CD4-positive, CD25-positive, alpha-beta regulatory T cell (primary cell): ENCODE data around the gene CD2AP. TPM values are rescaled to one million over a fixed set of nuclear protein-coding genes. Genes with fewer than 3 reads are reported as not detected.

Source experiments
- ATAC-seq, 2 donors: fragments of 150-1000 bp; cut with Tn5 transposase; one replicate each; pipeline ENCODE4 v1.10.0; 2021; ENCODE audit warnings: low read depth in 2 of 2, moderate number of reproducible peaks in 2 of 2, moderate library complexity in 1 of 2
- DNase-seq, 3 donors: peaks; one replicate each; pipeline versions ENCODE4 v3.0.0 to v3.0.0-alpha.2; 2012 to 2022; ENCODE audit warnings: mixed read lengths in 1 of 3
- H3K27ac ChIP-seq: one replicate; pipeline ENCODE4 v1.7.0; 2013; ENCODE audit warnings: mild to moderate bottlenecking, low read length; ENCODE audit not compliant: insufficient read depth, poor library complexity, severe bottlenecking
- H3K27me3 ChIP-seq: one replicate; pipeline ENCODE4 v1.7.0; 2013; ENCODE audit warnings: low read length; ENCODE audit not compliant: control insufficient read depth, insufficient read depth
- H3K36me3 ChIP-seq: one replicate; pipeline ENCODE4 v1.7.0; 2013; ENCODE audit warnings: mild to moderate bottlenecking, low read length, moderate library complexity; ENCODE audit not compliant: control insufficient read depth, insufficient read depth
- H3K4me1 ChIP-seq: 2 replicates; pipeline ENCODE4 v1.7.0; 2013; ENCODE audit warnings: mild to moderate bottlenecking, low read length; ENCODE audit not compliant: insufficient read depth, control insufficient read depth, poor library complexity, severe bottlenecking
- H3K4me3 ChIP-seq: one replicate; pipeline ENCODE4 v1.7.0; 2013; ENCODE audit warnings: low read depth, mild to moderate bottlenecking, low read length, moderate library complexity
- H3K9me3 ChIP-seq, 2 experiments: 1 replicate in 1 of 2; 2 replicates in 1 of 2; pipeline ENCODE4 v1.7.0; 2013; ENCODE audit warnings: low read length in 2 of 2, mild to moderate bottlenecking in 1 of 2, moderate library complexity in 1 of 2; ENCODE audit not compliant: control insufficient read depth in 2 of 2
- H3K27ac Mint-ChIP-seq, 3 donors: one replicate each; pipeline ENCODE4 v1.8.0; 2020 to 2022; ENCODE audit warnings: mild to moderate bottlenecking in 3 of 3, mixed read lengths in 3 of 3, moderate library complexity in 2 of 3
- H3K27me3 Mint-ChIP-seq: one replicate; pipeline ENCODE4 v1.8.0; 2022; ENCODE audit warnings: mild to moderate bottlenecking, mixed read lengths
- H3K36me3 Mint-ChIP-seq: one replicate; pipeline ENCODE4 v1.8.0; 2020; ENCODE audit warnings: mixed read lengths
- H3K4me1 Mint-ChIP-seq, 4 donors: one replicate each; pipeline ENCODE4 v1.8.0; 2020 to 2022; ENCODE audit warnings: mixed read lengths in 4 of 4, mild to moderate bottlenecking in 1 of 4
- H3K4me3 Mint-ChIP-seq, 4 donors: one replicate each; pipeline ENCODE4 v1.8.0; 2020 to 2022; ENCODE audit warnings: mild to moderate bottlenecking in 4 of 4, mixed read lengths in 4 of 4, moderate library complexity in 3 of 4
- H3K9me3 Mint-ChIP-seq, 7 donors: one replicate each; pipeline ENCODE4 v1.8.0; 2020 to 2022; ENCODE audit warnings: mixed read lengths in 7 of 7, mild to moderate bottlenecking in 3 of 7, moderate library complexity in 2 of 7
- polyA plus RNA-seq, 4 donors: library from polyadenylated mRNA; unstranded; fragments of 300-500 nt; fragmentation: Illumina TruSeq; gene quantifications; one replicate each; pipeline ENCODE4 v1.2.3, GENCODE V29; 2021
- total RNA-seq: library from RNA; stranded (reverse); gene quantifications from one replicate; pipeline ENCODE4 v1.2.3, GENCODE V29; 2022

The CD2AP gene
- total and polyA plus RNA-seq, 5 donors from 2014 or later = 4.0 to 30.5 (median 6.5) TPM

GRCh38 chr6:47579040-47579439 lies 101.5 kb downstream of the CD2AP start:
- peaks cover 29% of the 10 kb centered on the region for H3K36me3 Mint-ChIP-seq
- no peaks in the 10 kb centered on the region for H3K9me3 ChIP-seq
- no peak overlapping the region for H3K27ac ChIP-seq
- peaks cover 55% of the 10 kb centered on the region for H3K36me3 ChIP-seq
- no peaks in the 10 kb centered on the region for H3K4me1 ChIP-seq
- H3K27me3 Mint-ChIP-seq = no peaks in the 10 kb centered on the region
- H3K4me3 ChIP-seq = no peak overlapping the region
- no peak overlapping the region for H3K27ac Mint-ChIP-seq
- peaks cover 0 to 2% (median 0%) of the 10 kb centered on the region in 7 donors for H3K9me3 Mint-ChIP-seq
- H3K4me1 Mint-ChIP-seq = peaks cover 0 to 5% (median 0%) of the 10 kb centered on the region in 4 donors
- H3K4me3 Mint-ChIP-seq = no peak overlapping the region
- DNase-seq = no peak
- ATAC-seq = no peak
- H3K27me3 ChIP-seq = no peaks in the 10 kb centered on the region

GRCh38 chr6:47581591-47581990 lies 104.0 kb downstream of the CD2AP start:
- ATAC-seq (no peak), DNase-seq (no peak)
- no peak overlapping the region for H3K4me3 Mint-ChIP-seq
- Histone ChIP-seq H3K27ac (no peak overlapping the region), H3K9me3 (no peaks in the 10 kb centered on the region), H3K4me1 (no peaks in the 10 kb centered on the region), H3K4me3 (no peak overlapping the region), H3K36me3 (peaks cover 51% of the 10 kb centered on the region), H3K27me3 (no peaks in the 10 kb centered on the region)
- H3K27ac Mint-ChIP-seq = no peak overlapping the region
- H3K27me3 Mint-ChIP-seq = no peaks in the 10 kb centered on the region
- peaks cover 0 to 2% (median 0%) of the 10 kb centered on the region in 7 donors for H3K9me3 Mint-ChIP-seq
- H3K4me1 Mint-ChIP-seq = peaks cover 0 to 5% (median 0%) of the 10 kb centered on the region in 4 donors
- peaks cover 31% of the 10 kb centered on the region for H3K36me3 Mint-ChIP-seq

GRCh38 chr6:47587493-47587892 lies 109.9 kb downstream of the CD2AP start:
- H3K4me3 ChIP-seq = no peak overlapping the region
- no peak for ATAC-seq
- no peak overlapping the region for H3K27ac ChIP-seq
- no peaks in the 10 kb centered on the region for H3K9me3 ChIP-seq
- Mint-ChIP-seq H3K36me3 (peaks cover 44% of the 10 kb centered on the region), H3K27me3 (no peaks in the 10 kb centered on the region), H3K4me3 (no peak overlapping the region), H3K4me1 (peaks cover 0 to 5% (median 0%) of the 10 kb centered on the region in 4 donors), H3K27ac (no peak overlapping the region), H3K9me3 (no peaks in the 10 kb centered on the region)
- peaks cover 26% of the 10 kb centered on the region for H3K36me3 ChIP-seq
- H3K27me3 ChIP-seq = no peaks in the 10 kb centered on the region
- no peak for DNase-seq
- H3K4me1 ChIP-seq = no peaks in the 10 kb centered on the region

GRCh38 chr6:47592131-47592840 lies 114.7 kb downstream of the CD2AP start:
- peaks cover 0 to under 1% (median 0%) of the 10 kb centered on the region in 7 donors for H3K9me3 Mint-ChIP-seq
- Histone ChIP-seq H3K4me1 (no peaks in the 10 kb centered on the region), H3K4me3 (no peak overlapping the region), H3K36me3 (peaks cover 37% of the 10 kb centered on the region), H3K27me3 (no peaks in the 10 kb centered on the region), H3K27ac (no peak overlapping the region), H3K9me3 (no peaks in the 10 kb centered on the region)
- ATAC-seq (no peak), DNase-seq (no peak)
- no peaks in the 10 kb centered on the region for H3K27me3 Mint-ChIP-seq
- H3K27ac Mint-ChIP-seq = peak overlapping the region in 2 of 3 donors; percentile 33 to 69
- H3K4me3 Mint-ChIP-seq = no peak overlapping the region
- H3K36me3 Mint-ChIP-seq = peaks cover 37% of the 10 kb centered on the region
- peaks cover 0 to 2% (median under 1%) of the 10 kb centered on the region in 4 donors for H3K4me1 Mint-ChIP-seq

- H3K27ac Mint-ChIP-seq = no peak overlapping the region
- peaks cover 0 to 4% (median 1%) of the 10 kb centered on the region in 4 donors for H3K4me1 Mint-ChIP-seq
- no peak for DNase-seq
- H3K9me3 Mint-ChIP-seq = peaks cover 0 to 3% (median 0%) of the 10 kb centered on the region in 7 donors
- Histone ChIP-seq H3K27me3 (no peaks in the 10 kb centered on the region), H3K36me3 (peaks cover 50% of the 10 kb centered on the region), H3K9me3 (no peaks in the 10 kb centered on the region), H3K27ac (no peak overlapping the region), H3K4me1 (no peaks in the 10 kb centered on the region), H3K4me3 (no peak overlapping the region)
- no peak for ATAC-seq
- H3K27me3 Mint-ChIP-seq = no peaks in the 10 kb centered on the region
- peaks cover 45% of the 10 kb centered on the region for H3K36me3 Mint-ChIP-seq
- no peak overlapping the region for H3K4me3 Mint-ChIP-seq
These were observed 116.4 kb downstream of the CD2AP start for GRCh38 chr6:47593979-47594378.

GRCh38 chr6:47595785-47596184 lies 118.2 kb downstream of the CD2AP start:
- Histone ChIP-seq H3K27ac (no peak overlapping the region), H3K27me3 (no peaks in the 10 kb centered on the region), H3K4me3 (no peak overlapping the region), H3K9me3 (no peaks in the 10 kb centered on the region), H3K36me3 (peaks cover 43% of the 10 kb centered on the region), H3K4me1 (no peaks in the 10 kb centered on the region)
- peaks cover 45% of the 10 kb centered on the region for H3K36me3 Mint-ChIP-seq
- H3K4me1 Mint-ChIP-seq = peaks cover 0 to 8% (median 1%) of the 10 kb centered on the region in 4 donors
- ATAC-seq = no peak
- H3K27me3 Mint-ChIP-seq = no peaks in the 10 kb centered on the region
- H3K4me3 Mint-ChIP-seq = no peak overlapping the region
- no peak for DNase-seq
- H3K27ac Mint-ChIP-seq = no peak overlapping the region
- H3K9me3 Mint-ChIP-seq = peaks cover 0 to 3% (median 0%) of the 10 kb centered on the region in 7 donors

GRCh38 chr6:47598367-47598766 lies 120.8 kb downstream of the CD2AP start:
- no peaks in the 10 kb centered on the region for H3K4me1 ChIP-seq
- H3K36me3 Mint-ChIP-seq = peaks cover 40% of the 10 kb centered on the region
- ATAC-seq (no peak), DNase-seq (no peak)
- H3K4me3 ChIP-seq = no peak overlapping the region
- no peaks in the 10 kb centered on the region for H3K9me3 ChIP-seq
- H3K4me3 Mint-ChIP-seq = no peak overlapping the region
- H3K27me3 ChIP-seq = no peaks in the 10 kb centered on the region
- no peak overlapping the region for H3K27ac ChIP-seq
- peaks cover 0 to 3% (median 0%) of the 10 kb centered on the region in 7 donors for H3K9me3 Mint-ChIP-seq
- no peak overlapping the region for H3K27ac Mint-ChIP-seq
- H3K4me1 Mint-ChIP-seq = peaks cover 0 to 8% (median 4%) of the 10 kb centered on the region in 4 donors
- no peaks in the 10 kb centered on the region for H3K27me3 Mint-ChIP-seq
- peaks cover 34% of the 10 kb centered on the region for H3K36me3 ChIP-seq

- Histone ChIP-seq H3K36me3 (peaks cover 31% of the 10 kb centered on the region), H3K4me3 (no peak overlapping the region), H3K27ac (no peak overlapping the region), H3K27me3 (no peaks in the 10 kb centered on the region), H3K9me3 (no peaks in the 10 kb centered on the region), H3K4me1 (no peaks in the 10 kb centered on the region)
- no peak for DNase-seq
- Mint-ChIP-seq H3K36me3 (peaks cover 40% of the 10 kb centered on the region), H3K27ac (no peak overlapping the region), H3K27me3 (no peaks in the 10 kb centered on the region), H3K9me3 (peaks cover 0 to 3% (median 0%) of the 10 kb centered on the region in 7 donors), H3K4me1 (peaks cover 0 to 8% (median 4%) of the 10 kb centered on the region in 4 donors), H3K4me3 (no peak overlapping the region)
- ATAC-seq = no peak
These were observed 121.9 kb downstream of the CD2AP start for GRCh38 chr6:47599512-47599911.
